Lower leg skin (tissue), 4 donors: ENCODE measurements around the gene MPRIP. TPM values are rescaled to one million over a fixed set of nuclear protein-coding genes. Genes with fewer than 3 reads are reported as not detected.
A peak's percentile ranks its signal among the peaks of the same experiment; 100 is the strongest.

Experiments used
- DNase-seq, 2 donors: peaks; one replicate each; pipeline ENCODE4 v3.0.0-alpha.2; 2019; ENCODE audit warnings: low spot score in 2 of 2
- H3K4me3 ChIP-seq: fragments of 200-600 bp; sonication (generic); 2 replicates; pipeline ENCODE4 v1.5.1; 2017; ENCODE audit warnings: mild to moderate bottlenecking, low read depth; ENCODE audit not compliant: poor library complexity, severe bottlenecking
- POLR2A ChIP-seq, 2 donors: fragments of 450-650 bp; IDR thresholded peaks; one replicate each; pipeline ENCODE4 v1.6.1; 2016 to 2017; ENCODE audit warnings: antibody characterized with exemption in 2 of 2, mild to moderate bottlenecking in 1 of 2, moderate library complexity in 1 of 2
- WGBS, 2 donors: methylation state at CpG; one replicate each; pipeline ENCODE4 v1.1.5; 2018; 5-methylcytosine and 5-hydroxymethylcytosine counted together
- intact Hi-C: fragments of 100-400 bp; cut with DNase I; formaldehyde crosslinking; loops from one replicate; pipeline ENCODE4 v1.15.0; 2023; ENCODE audit warnings: low total_unique reads
- total RNA-seq, 4 donors: library from RNA; depleted of rRNA; stranded (reverse); fragments of >200 nt; gene quantifications; one replicate each; pipeline ENCODE4 v1.1.0, GENCODE V29; 2016
- TF ChIP-seq, protein P1 (sequence below), 3 donors: fragments of 450-650 bp; IDR thresholded peaks; one replicate each; pipeline ENCODE4 v1.5.1; 2016; ENCODE audit warnings: antibody characterized with exemption in 3 of 3, mild to moderate bottlenecking in 3 of 3, moderate library complexity in 2 of 3

Gene MPRIP
- total RNA-seq, 4 donors from 2014 or later, result 128 to 217 (median 141) TPM

DNA sequence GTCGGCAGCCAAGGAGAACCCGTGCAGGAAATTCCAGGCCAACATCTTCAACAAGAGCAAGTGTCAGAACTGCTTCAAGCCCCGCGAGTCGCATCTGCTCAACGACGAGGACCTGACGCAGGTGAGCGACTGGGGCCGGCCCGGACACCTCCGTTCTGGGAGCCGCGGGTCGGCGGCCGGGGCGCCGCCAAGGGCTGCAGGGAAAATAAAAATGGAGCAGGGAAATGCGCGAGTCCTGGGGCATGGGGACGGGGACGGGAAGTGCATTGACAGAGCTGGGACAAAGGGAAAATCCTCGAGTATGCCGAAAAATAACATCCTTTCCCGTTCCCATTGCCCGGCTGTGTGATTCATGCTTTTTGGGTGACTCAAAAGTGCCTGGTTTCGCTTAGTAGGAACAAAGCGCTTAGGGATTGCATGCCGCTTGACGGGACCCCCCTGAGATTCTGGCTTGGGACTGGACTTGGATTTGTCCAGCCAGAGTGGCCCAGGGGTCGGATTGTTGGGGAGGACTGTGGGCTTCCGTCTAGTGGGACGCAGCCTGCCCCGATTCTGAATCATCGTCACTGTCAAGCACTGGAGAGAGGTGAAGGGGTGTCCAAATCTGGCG, 699 bp downstream of the MPRIP start:
- peak in 1 of 2 donors; percentile 87 for DNase-seq
- no peak for TF ChIP-seq POLR2A (IDR thresholded peaks at IDR 0.05)
- TF ChIP-seq, protein P1, sequence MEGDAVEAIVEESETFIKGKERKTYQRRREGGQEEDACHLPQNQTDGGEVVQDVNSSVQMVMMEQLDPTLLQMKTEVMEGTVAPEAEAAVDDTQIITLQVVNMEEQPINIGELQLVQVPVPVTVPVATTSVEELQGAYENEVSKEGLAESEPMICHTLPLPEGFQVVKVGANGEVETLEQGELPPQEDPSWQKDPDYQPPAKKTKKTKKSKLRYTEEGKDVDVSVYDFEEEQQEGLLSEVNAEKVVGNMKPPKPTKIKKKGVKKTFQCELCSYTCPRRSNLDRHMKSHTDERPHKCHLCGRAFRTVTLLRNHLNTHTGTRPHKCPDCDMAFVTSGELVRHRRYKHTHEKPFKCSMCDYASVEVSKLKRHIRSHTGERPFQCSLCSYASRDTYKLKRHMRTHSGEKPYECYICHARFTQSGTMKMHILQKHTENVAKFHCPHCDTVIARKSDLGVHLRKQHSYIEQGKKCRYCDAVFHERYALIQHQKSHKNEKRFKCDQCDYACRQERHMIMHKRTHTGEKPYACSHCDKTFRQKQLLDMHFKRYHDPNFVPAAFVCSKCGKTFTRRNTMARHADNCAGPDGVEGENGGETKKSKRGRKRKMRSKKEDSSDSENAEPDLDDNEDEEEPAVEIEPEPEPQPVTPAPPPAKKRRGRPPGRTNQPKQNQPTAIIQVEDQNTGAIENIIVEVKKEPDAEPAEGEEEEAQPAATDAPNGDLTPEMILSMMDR (IDR thresholded peaks at IDR 0.05), result no peak
- H3K4me3 ChIP-seq, result peak overlapping the region; percentile 68
- 0% methylated on average over 34 to 37 of the region's 37 CpGs for WGBS, 2 donors
- intact Hi-C loops, result no loop called here

DNA sequence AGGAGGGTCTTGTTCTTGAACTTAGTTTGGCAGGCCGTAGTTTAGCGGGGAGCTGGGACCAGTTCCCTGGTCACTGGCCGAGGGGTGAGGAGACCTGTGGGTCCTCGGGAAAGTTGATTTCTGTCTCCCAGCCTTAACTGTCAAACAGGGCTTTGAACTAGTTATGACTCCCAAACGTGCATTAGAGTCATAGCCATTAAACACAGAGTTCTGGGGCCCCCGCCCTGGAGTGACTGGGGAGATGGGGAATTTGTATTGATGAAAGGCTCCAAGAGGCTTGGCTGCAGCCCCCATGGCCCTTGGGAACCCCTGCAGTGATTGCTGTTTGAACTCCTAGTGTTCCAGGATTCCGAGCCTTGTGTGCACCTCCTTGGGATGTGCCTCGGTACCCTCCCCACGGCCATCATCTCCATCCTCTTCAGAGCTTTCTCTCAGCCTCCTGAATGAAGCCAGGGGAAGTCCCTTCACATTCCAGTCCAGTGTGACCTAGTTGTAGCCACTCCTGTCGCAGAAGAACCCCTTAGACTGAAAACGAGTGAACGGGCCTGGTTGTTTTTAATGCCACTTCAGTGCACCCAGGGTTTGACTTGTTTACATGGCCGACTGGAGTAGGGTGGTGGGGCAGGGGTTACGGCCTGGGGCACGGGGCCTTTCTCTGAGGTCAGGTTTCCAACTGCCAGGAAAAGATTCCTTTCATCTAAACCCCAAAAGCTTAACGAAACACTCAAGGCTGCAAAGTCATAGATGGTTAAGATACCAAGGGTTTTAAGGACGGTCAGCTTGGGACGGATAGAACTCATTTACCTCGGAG, 1.4 kb downstream of the MPRIP start:
- TF ChIP-seq POLR2A (IDR thresholded peaks at IDR 0.05), result no peak
- TF ChIP-seq, protein P1 (IDR thresholded peaks at IDR 0.05), result no peak
- peak in 1 of 2 donors; percentile 86 for DNase-seq
- intact Hi-C loops, result no loop called here

DNA sequence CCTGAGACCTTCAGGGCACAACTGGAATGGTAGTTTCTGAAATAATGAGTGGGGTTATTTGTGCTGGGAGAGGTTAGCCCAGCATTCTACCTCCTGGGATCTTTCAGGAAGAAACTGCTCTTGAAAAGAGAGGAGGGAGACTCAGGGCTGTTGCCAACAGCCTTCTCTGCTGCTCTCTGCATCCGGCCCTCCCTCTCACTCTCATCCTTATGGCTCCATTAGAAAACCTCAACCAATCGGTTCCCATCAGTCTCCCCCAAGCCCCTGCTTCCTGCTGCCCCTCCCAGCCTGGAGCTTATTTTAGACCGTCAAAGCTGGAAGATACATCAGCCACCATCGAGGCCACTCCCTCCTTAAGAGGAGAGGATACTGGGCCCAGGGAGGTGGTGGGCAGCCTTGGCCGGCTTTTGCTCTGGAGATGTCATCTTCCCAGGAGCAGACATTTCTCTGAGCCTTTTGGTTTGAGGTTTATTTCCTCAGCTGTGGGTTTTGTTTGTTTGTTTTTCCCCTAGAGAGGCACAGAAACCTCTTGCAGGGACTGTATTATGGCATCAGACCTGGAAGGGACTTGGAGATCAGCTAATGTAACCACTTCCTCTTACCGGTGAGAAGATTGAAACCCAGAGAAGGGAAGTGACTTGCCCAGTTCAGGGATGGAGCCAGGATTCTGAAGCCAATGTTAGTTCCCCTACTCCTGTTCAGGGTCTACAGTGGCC, 2.7 kb downstream of the MPRIP start:
- DNase-seq, result peak in 1 of 2 donors; percentile 81
- no peak for TF ChIP-seq POLR2A (IDR thresholded peaks at IDR 0.05)
- TF ChIP-seq, protein P1 (IDR thresholded peaks at IDR 0.05), result no peak
- WGBS, 2 donors, result 5 to 6% methylated on average over 6 of the region's 6 CpGs
- H3K4me3 ChIP-seq, result no peak overlapping the region
- intact Hi-C loops, result no loop called here

More for the DNA sequence above, 1.4 kb downstream of the MPRIP start:
- 13 to 14% methylated on average over 19 of the region's 19 CpGs for WGBS, 2 donors
- H3K4me3 ChIP-seq, result peak overlapping the region; percentile 68

DNA sequence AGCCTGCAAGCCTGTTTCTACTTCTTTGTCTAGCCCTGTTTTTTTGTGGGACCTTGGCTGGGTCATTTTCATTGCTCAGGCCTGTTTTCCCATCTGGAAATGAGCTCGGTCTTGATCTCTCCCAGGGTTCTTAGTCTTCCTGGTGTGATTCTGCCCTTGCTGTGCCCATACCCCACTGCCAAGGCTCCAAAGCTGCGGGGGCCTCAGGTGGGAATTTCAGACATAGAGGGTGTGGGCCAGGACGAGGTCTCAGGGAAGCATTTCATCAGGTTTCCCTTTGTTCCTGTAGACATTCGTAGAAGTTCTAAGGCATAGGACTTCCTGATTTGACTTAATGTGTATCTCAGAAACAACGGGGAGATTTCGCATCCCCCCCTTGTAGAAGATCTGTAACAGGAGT, 5.8 kb downstream of the MPRIP start:
- intact Hi-C loops, result no loop called here
- peak in 1 of 2 donors; percentile 54 for DNase-seq
- WGBS, 2 donors, result 73 to 88% methylated on average over 6 of the region's 6 CpGs
- TF ChIP-seq, protein P1 (IDR thresholded peaks at IDR 0.05), result no peak
- no peak for TF ChIP-seq POLR2A (IDR thresholded peaks at IDR 0.05)
- H3K4me3 ChIP-seq, result no peak overlapping the region

DNA sequence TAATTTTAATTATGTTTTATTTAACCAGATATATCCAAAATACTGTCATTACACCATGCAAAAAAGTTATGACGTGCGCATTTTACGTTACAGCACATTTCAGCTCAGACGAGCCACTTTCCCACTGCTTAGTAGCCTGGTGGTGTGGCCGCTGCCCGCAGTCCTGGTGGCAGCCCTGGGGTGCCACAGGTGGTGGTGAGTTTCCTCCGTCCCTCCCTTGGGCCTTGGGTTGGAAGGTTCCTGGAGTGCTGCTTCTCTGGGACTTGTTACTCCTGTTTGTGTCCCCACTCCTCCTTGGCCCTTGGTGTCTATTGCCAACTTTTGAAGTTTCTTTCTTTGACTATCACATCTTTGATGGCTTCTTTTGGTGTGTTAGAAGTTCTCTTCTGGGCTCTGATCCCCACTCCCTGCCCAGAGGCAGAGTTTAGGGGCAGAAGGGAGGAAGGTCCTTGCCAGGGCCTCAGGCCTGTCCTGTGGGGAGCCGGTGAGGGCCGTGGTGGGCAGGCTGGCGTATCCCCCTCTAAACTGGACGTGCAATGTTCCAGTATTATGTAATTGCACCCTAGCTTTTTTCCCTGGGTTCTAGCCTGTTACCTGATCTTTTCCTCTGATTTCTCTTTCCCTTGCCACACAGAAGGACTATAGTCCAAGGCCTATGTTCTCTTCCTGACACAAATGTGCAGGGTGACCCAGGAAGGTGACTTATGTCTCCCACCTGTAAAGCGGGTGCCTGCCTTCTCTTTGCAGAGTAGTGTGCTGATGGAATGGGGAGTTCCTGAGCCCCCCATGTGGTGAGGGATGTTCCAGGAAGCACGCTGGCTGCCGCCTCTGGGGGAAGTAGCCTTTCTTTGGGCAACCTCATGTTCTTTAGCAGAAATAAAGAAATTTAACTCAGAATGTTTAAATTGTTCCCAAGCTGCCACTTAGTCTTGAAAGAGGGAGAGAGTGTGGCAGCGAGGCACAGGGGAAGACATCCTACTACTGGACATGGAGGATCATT, 8.4 kb downstream of the MPRIP start:
- H3K4me3 ChIP-seq, result no peak overlapping the region
- TF ChIP-seq, protein P1 (IDR thresholded peaks at IDR 0.05), result no peak
- no peak for TF ChIP-seq POLR2A (IDR thresholded peaks at IDR 0.05)
- whole genome bisulfite sequencing, 2 donors, result 90 to 93% methylated on average over 15 of the region's 15 CpGs
- intact Hi-C loops, result no loop called here
- peak in 1 of 2 donors; percentile 72 for DNase-seq
